GM12878 (cell line): Measurements from ENCODE around the gene MRPS16. TPM values are rescaled to one million over a fixed set of nuclear protein-coding genes. Genes with fewer than 3 reads are reported as not detected.

ENCODE experiments used
- BCL11A ChIP-seq: IDR thresholded peaks from 2 replicates; pipeline ENCODE4 v1.6.1; 2011; ENCODE audit warnings: low read depth, low read length
- BRCA1 ChIP-seq: IDR thresholded peaks from 2 replicates; pipeline ENCODE4 v1.6.1; 2011; ENCODE audit warnings: low read depth, low read length, improper control_type of control experiment
- CBX5 ChIP-seq: sonication (generic); IDR thresholded peaks from 2 replicates; pipeline ENCODE4 v1.6.1; 2016; ENCODE audit warnings: low read depth, moderate library complexity, mild to moderate bottlenecking, inconsistent platforms
- CHD4 ChIP-seq: fragments of 200-600 bp; sonication (generic); IDR thresholded peaks from 2 replicates; pipeline ENCODE4 v1.6.1; 2016; ENCODE audit warnings: mild to moderate bottlenecking
- CREM ChIP-seq: IDR thresholded peaks from 2 replicates; pipeline ENCODE4 v1.6.1; 2014; ENCODE audit warnings: antibody characterized with exemption, low read depth
- ETV6 ChIP-seq, 2 experiments: fragments of 450-650 bp in 1 of 2; IDR thresholded peaks in 1 of 2; conservative IDR thresholded peaks in 1 of 2; 2 replicates each; pipeline ENCODE4 v1.6.1; 2014; ENCODE audit warnings: antibody characterized with exemption in 1 of 2, borderline replicate concordance in 1 of 2, low read depth in 1 of 2, mild to moderate bottlenecking in 1 of 2, moderate library complexity in 1 of 2
- FOXK2 ChIP-seq: fragments of 450-650 bp; IDR thresholded peaks from 2 replicates; pipeline ENCODE4 v1.6.1; 2017; ENCODE audit warnings: mild to moderate bottlenecking, moderate library complexity
- IKZF1 ChIP-seq: fragments of 450-650 bp; conservative IDR thresholded peaks from 2 replicates; pipeline ENCODE4 v1.6.1; 2017; ENCODE audit warnings: antibody characterized with exemption, mild to moderate bottlenecking
- KDM1A ChIP-seq: fragments of 200-600 bp; sonication (generic); IDR thresholded peaks from 2 replicates; pipeline ENCODE4 v1.6.1; 2016; ENCODE audit warnings: borderline replicate concordance
- MTA3 ChIP-seq: IDR thresholded peaks from 2 replicates; pipeline ENCODE4 v1.6.1; 2012; ENCODE audit warnings: low read length, inconsistent platforms, borderline replicate concordance
- NR2C2 ChIP-seq: IDR thresholded peaks from 2 replicates; pipeline ENCODE4 v1.6.1; 2011; ENCODE audit warnings: borderline replicate concordance, low read depth; ENCODE audit not compliant: control insufficient read depth, insufficient read length
- POLR2A ChIP-seq: IDR thresholded peaks from 2 replicates; pipeline ENCODE4 v1.6.1; 2011; ENCODE audit warnings: low read depth, mild to moderate bottlenecking, low read length
- POLR2AphosphoS5 ChIP-seq: IDR thresholded peaks from 2 replicates; pipeline ENCODE4 v1.6.1; 2011; ENCODE audit warnings: mild to moderate bottlenecking, low read length, inconsistent platforms
- RAD51 ChIP-seq: fragments of 450-650 bp; IDR thresholded peaks from 2 replicates; pipeline ENCODE4 v1.6.1; 2016; ENCODE audit warnings: moderate library complexity, mild to moderate bottlenecking, inconsistent platforms
- RBBP5 ChIP-seq: fragments of 200-600 bp; sonication (generic); conservative IDR thresholded peaks from 2 replicates; pipeline ENCODE4 v1.6.1; 2016
- SMAD5 ChIP-seq: IDR thresholded peaks from 2 replicates; pipeline ENCODE4 v1.6.1; 2016; ENCODE audit warnings: antibody characterized with exemption, low read depth
- STAT1 ChIP-seq: fragments of 450-650 bp; conservative IDR thresholded peaks from 2 replicates; pipeline ENCODE4 v1.6.1; 2014; ENCODE audit warnings: antibody characterized with exemption, mild to moderate bottlenecking
- polyA plus RNA-seq, 11 experiments: library from polyadenylated mRNA; depleted of rRNA in 4 of 11; unstranded in 6 of 11; stranded (reverse) in 5 of 11; fragments of >200 nt; fragmentation: Nextera tagmentation in 4 of 11; fragmentation: Illumina TruSeq in 1 of 11; extraction: Ambion mirVana in 4 of 11; extraction: Trizol in 1 of 11; gene quantifications; 1 replicate in 1 of 11; 2 replicates in 10 of 11; pipeline versions ENCODE4 v1.2.1 to v1.2.3, GENCODE V29; 2011 to 2016; ENCODE audit warnings: inconsistent platforms in 2 of 11, missing spikeins in 2 of 11, low read depth in 1 of 11
- total RNA-seq, 4 experiments: library from RNA; depleted of rRNA in 3 of 4; stranded (reverse); fragments of >200 nt in 3 of 4; fragmentation: Illumina TruSeq in 1 of 4; extraction: Trizol in 1 of 4; gene quantifications; 2 replicates each; pipeline versions ENCODE4 v1.2.1 to v1.2.3, GENCODE V29; 2013 to 2021
- TF ChIP-seq, protein P1 (sequence below): fragments of 150-350 bp; IDR thresholded peaks from 2 replicates; pipeline ENCODE4 v1.6.1; 2014; ENCODE audit warnings: mild to moderate bottlenecking, low read depth, low read length
- TF ChIP-seq, protein P2 (sequence below): IDR thresholded peaks from 2 replicates; pipeline ENCODE4 v1.6.1; 2011; ENCODE audit warnings: borderline replicate concordance, low read depth, mild to moderate bottlenecking, moderate library complexity, low read length; ENCODE audit not compliant: insufficient read depth, poor library complexity, severe bottlenecking
- TF ChIP-seq, protein P3 (sequence below): IDR thresholded peaks from 2 replicates; pipeline ENCODE4 v1.6.1; 2012; ENCODE audit warnings: low read depth, low read length, improper control_type of control experiment
- TF ChIP-seq, protein P4 (sequence below): fragments of 450-650 bp; IDR thresholded peaks from 2 replicates; pipeline ENCODE4 v1.6.1; 2017; ENCODE audit warnings: low read depth, mild to moderate bottlenecking, moderate library complexity
- TF ChIP-seq, protein P5 (sequence below): IDR thresholded peaks from 2 replicates; pipeline ENCODE4 v1.6.1; 2012; ENCODE audit warnings: low read depth, low read length, improper control_type of control experiment

Gene MRPS16
- total and polyA plus RNA-seq, 10 of the 15 experiments (the other 5 are each of a cell fraction or from before 2014, with no cell fraction given): 43.4 to 285 (median 103) TPM

DNA sequence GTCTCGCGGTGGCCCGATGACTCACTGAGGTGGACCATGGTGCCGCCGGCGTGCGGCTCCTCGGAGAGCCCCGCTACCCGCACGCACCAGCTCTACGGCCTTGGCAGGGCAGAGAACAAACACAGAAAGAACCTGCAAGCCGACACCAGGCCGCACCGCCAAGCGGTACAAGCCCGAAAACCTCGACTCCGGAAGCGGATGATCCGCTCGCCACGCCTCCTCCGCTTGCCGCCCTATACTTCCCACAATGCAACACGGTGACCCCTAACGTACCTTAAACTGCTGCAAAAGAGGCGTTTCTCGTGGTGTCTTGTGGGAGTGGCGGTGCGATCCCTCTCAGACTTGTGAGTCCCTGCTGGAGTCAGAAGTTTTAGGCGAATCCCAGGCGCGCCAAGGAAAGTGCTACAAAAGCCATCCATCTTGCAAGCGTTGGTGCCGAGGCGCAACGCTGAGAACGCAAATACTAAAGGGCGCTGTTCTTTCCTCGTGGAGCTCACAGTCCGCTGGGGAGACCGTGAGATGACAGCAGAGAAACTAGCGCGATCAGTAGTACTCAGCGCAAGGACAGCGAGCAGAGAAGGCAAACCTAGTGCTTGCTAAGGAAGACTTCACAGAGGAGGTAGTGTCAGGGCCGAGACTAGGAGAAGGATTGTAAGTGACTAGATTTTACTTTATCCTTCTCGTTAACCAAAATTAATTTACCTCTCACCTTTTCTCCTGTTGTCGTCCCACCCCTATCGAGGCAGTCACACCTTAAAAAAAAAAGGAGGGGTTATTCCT lies at the start of gene MRPS16 (continued):
- TF ChIP-seq, protein P1, sequence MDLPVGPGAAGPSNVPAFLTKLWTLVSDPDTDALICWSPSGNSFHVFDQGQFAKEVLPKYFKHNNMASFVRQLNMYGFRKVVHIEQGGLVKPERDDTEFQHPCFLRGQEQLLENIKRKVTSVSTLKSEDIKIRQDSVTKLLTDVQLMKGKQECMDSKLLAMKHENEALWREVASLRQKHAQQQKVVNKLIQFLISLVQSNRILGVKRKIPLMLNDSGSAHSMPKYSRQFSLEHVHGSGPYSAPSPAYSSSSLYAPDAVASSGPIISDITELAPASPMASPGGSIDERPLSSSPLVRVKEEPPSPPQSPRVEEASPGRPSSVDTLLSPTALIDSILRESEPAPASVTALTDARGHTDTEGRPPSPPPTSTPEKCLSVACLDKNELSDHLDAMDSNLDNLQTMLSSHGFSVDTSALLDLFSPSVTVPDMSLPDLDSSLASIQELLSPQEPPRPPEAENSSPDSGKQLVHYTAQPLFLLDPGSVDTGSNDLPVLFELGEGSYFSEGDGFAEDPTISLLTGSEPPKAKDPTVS: no peak
- TF ChIP-seq, protein P2, sequence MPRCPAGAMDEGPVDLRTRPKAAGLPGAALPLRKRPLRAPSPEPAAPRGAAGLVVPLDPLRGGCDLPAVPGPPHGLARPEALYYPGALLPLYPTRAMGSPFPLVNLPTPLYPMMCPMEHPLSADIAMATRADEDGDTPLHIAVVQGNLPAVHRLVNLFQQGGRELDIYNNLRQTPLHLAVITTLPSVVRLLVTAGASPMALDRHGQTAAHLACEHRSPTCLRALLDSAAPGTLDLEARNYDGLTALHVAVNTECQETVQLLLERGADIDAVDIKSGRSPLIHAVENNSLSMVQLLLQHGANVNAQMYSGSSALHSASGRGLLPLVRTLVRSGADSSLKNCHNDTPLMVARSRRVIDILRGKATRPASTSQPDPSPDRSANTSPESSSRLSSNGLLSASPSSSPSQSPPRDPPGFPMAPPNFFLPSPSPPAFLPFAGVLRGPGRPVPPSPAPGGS: no peak
- peak; percentile 90 for TF ChIP-seq IKZF1
- TF ChIP-seq, protein P3, sequence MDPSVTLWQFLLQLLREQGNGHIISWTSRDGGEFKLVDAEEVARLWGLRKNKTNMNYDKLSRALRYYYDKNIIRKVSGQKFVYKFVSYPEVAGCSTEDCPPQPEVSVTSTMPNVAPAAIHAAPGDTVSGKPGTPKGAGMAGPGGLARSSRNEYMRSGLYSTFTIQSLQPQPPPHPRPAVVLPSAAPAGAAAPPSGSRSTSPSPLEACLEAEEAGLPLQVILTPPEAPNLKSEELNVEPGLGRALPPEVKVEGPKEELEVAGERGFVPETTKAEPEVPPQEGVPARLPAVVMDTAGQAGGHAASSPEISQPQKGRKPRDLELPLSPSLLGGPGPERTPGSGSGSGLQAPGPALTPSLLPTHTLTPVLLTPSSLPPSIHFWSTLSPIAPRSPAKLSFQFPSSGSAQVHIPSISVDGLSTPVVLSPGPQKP: peak; percentile 42
- TF ChIP-seq, protein P4, sequence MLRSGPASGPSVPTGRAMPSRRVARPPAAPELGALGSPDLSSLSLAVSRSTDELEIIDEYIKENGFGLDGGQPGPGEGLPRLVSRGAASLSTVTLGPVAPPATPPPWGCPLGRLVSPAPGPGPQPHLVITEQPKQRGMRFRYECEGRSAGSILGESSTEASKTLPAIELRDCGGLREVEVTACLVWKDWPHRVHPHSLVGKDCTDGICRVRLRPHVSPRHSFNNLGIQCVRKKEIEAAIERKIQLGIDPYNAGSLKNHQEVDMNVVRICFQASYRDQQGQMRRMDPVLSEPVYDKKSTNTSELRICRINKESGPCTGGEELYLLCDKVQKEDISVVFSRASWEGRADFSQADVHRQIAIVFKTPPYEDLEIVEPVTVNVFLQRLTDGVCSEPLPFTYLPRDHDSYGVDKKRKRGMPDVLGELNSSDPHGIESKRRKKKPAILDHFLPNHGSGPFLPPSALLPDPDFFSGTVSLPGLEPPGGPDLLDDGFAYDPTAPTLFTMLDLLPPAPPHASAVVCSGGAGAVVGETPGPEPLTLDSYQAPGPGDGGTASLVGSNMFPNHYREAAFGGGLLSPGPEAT: peak; percentile 86
- TF ChIP-seq, protein P5, sequence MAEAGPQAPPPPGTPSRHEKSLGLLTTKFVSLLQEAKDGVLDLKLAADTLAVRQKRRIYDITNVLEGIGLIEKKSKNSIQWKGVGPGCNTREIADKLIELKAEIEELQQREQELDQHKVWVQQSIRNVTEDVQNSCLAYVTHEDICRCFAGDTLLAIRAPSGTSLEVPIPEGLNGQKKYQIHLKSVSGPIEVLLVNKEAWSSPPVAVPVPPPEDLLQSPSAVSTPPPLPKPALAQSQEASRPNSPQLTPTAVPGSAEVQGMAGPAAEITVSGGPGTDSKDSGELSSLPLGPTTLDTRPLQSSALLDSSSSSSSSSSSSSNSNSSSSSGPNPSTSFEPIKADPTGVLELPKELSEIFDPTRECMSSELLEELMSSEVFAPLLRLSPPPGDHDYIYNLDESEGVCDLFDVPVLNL: no peak
- TF ChIP-seq POLR2AphosphoS5: peak; percentile 95
- TF ChIP-seq RBBP5: no peak
- no peak; the same call in 1 of the 2 replicates for TF ChIP-seq FOXK2
- no peak for TF ChIP-seq BRCA1
- TF ChIP-seq BCL11A: no peak
- no peak for TF ChIP-seq CBX5
- 0 out of 2 replicates have a peak, but pooled peaks have one; percentile 39 for TF ChIP-seq STAT1
- TF ChIP-seq POLR2A: peak; percentile 99
- TF ChIP-seq RAD51: no peak
- TF ChIP-seq SMAD5: peak; percentile 71; the same call in 1 of the 2 replicates
- no peak for TF ChIP-seq ETV6 (conservative IDR thresholded peaks at IDR 0.05 in 1 of 2, IDR thresholded peaks at IDR 0.05 in 1 of 2; ENCODE audit: borderline replicate concordance in 1 of 2, low read depth in 1 of 2)
- TF ChIP-seq CREM: peak; percentile 75
- peak; percentile 86 for TF ChIP-seq NR2C2
- no peak for TF ChIP-seq KDM1A
- TF ChIP-seq MTA3: no peak
- no peak for TF ChIP-seq CHD4
